Upper lobe of left lung (tissue), 6 donors: ENCODE measurements around the gene CAMTA2. TPM values are rescaled to one million over a fixed set of nuclear protein-coding genes. Genes with fewer than 3 reads are reported as not detected.

Experiments
- ATAC-seq, 2 donors: fragments of 200-7000 bp; cut with Tn5 transposase; one replicate each; pipeline ENCODE4 v1.9.1; 2022; ENCODE audit warnings: mild to moderate bottlenecking in 2 of 2, moderate library complexity in 2 of 2; ENCODE audit not compliant: low FRiP score in 2 of 2
- DNase-seq, 2 donors: peaks; one replicate each; pipeline ENCODE4 v3.0.0-alpha.2; 2019 to 2020
- H3K27ac ChIP-seq, 4 donors: fragments of 200-600 bp; sonication (generic); one replicate each; pipeline ENCODE4 v1.5.1; 2016 to 2019
- H3K27me3 ChIP-seq, 4 donors: fragments of 200-600 bp; sonication (generic); one replicate each; pipeline ENCODE4 v1.5.1; 2017 to 2019
- H3K36me3 ChIP-seq, 4 donors: fragments of 200-600 bp; sonication (generic); one replicate each; pipeline ENCODE4 v1.5.1; 2016 to 2019
- H3K4me1 ChIP-seq, 4 donors: fragments of 200-600 bp; sonication (generic); one replicate each; pipeline ENCODE4 v1.5.1; 2018 to 2019
- H3K4me3 ChIP-seq, 4 donors: fragments of 200-600 bp; sonication (generic); one replicate each; pipeline ENCODE4 v1.5.1; 2017 to 2019; ENCODE audit warnings: mild to moderate bottlenecking in 2 of 4, moderate library complexity in 1 of 4
- H3K9me3 ChIP-seq, 4 donors: fragments of 200-600 bp; sonication (generic); one replicate each; pipeline ENCODE4 v1.5.1; 2018 to 2019
- CTCF ChIP-seq, 6 experiments: fragments of 450-650 bp in 4 of 6; fragments of 200-600 bp in 2 of 6; sonication (generic) in 2 of 6; IDR thresholded peaks; one replicate each; pipeline ENCODE4 v1.5.1; 2016 to 2019; ENCODE audit warnings: antibody characterized with exemption in 6 of 6
- EP300 ChIP-seq, 4 donors: sonication (generic); formaldehyde crosslinking; IDR thresholded peaks; one replicate each; pipeline ENCODE4 v1.5.1; 2017; ENCODE audit warnings: antibody characterized with exemption in 4 of 4, control low read depth in 2 of 4
- POLR2A ChIP-seq, 4 donors: fragments of 450-650 bp; IDR thresholded peaks; one replicate each; pipeline ENCODE4 v1.5.1; 2016 to 2017; ENCODE audit warnings: antibody characterized with exemption in 4 of 4, mild to moderate bottlenecking in 2 of 4
- POLR2AphosphoS5 ChIP-seq, 2 donors: sonication (generic); formaldehyde crosslinking; IDR thresholded peaks; one replicate each; pipeline ENCODE4 v1.5.1; 2017; ENCODE audit warnings: antibody characterized with exemption in 2 of 2
- WGBS, 2 donors: methylation state at CpG; one replicate each; pipeline ENCODE4 v1.1.5; 2017 to 2018; 5-methylcytosine and 5-hydroxymethylcytosine counted together
- total RNA-seq, 6 donors: library from RNA; depleted of rRNA in 4 of 6; stranded (reverse); fragments of >200 nt in 4 of 6; gene quantifications; one replicate each; pipeline versions ENCODE4 v1.1.0 to v1.2.1, GENCODE V29; 2016 to 2021
- donor health status: DM: no; HTN: no; CAD: no; lungs with moderate emphysema.
- donor health status: DM: no; HTN: yes; CAD: no; lungs with severe emphysema.

The CAMTA2 gene
- 100 to 1,000 TPM in 2 of 6 donors, 10 to 100 TPM in 4; 27.1 to 162 (median 50.8) TPM for total RNA-seq

GRCh38 chr17:4986951-4987766, at the start of gene CAMTA2:
Gene CAMTA2, minus strand, starts transcription at chr17:4987675. Its CDS starts 1,453 bp downstream, at chr17:4986222.
- WGBS, 2 donors = 0 to 1% methylated on average over 1 to 54 of the region's 78 CpGs

GRCh38 chr17:5035315-5035714, 47.8 kb upstream of the CAMTA2 start, which contains the start of gene SLC52A1:
Gene SLC52A1, minus strand, starts transcription at chr17:5035426. Its CDS starts 820 bp downstream, at chr17:5034606.
- no peaks in the 10 kb centered on the region for H3K36me3 ChIP-seq
- H3K9me3 ChIP-seq = no peaks in the 10 kb centered on the region
- peaks cover 8 to 24% (median 10%) of the 10 kb centered on the region in 4 donors for H3K4me1 ChIP-seq
- H3K27me3 ChIP-seq = peaks cover 0 to 6% (median 1%) of the 10 kb centered on the region in 4 donors
- TF ChIP-seq CTCF (IDR thresholded peaks at IDR 0.05) (no peak), POLR2A (IDR thresholded peaks at IDR 0.05) (no peak), POLR2AphosphoS5 (IDR thresholded peaks at IDR 0.05) (no peak), EP300 (IDR thresholded peaks at IDR 0.05) (no peak)
- H3K27ac ChIP-seq = peak within 1 kb of the TSS in 1 of 4 donors; percentile 11
- DNase-seq (peak; percentile 36 to 83), ATAC-seq (no peak)
- WGBS, 2 donors = 10 to 16% methylated on average over 11 to 24 of the region's 24 CpGs
- peak within 1 kb of the TSS in 3 of 4 donors; percentile 23 to 44 (median 40) for H3K4me3 ChIP-seq

More at GRCh38 chr17:4986951-4987766, at the start of gene CAMTA2:
- ATAC-seq (peak; percentile 93 to 97), DNase-seq (peak; percentile 92 to 97)
- H3K4me1 ChIP-seq = peaks cover 22 to 29% (median 22%) of the 10 kb centered on the region in 4 donors
- H3K36me3 ChIP-seq = peaks cover 0 to 34% (median 19%) of the 10 kb centered on the region in 4 donors
- peak within 1 kb of the TSS; percentile 90 to 99 (median 95) for H3K27ac ChIP-seq
- H3K9me3 ChIP-seq = no peaks in the 10 kb centered on the region
- H3K4me3 ChIP-seq = peak within 1 kb of the TSS; percentile 90 to 98 (median 96)
- no peaks in the 10 kb centered on the region for H3K27me3 ChIP-seq
- TF ChIP-seq CTCF (IDR thresholded peaks at IDR 0.05) (peak; percentile 73 to 97 (median 92)), POLR2AphosphoS5 (IDR thresholded peaks at IDR 0.05) (peak; percentile 76 to 91), POLR2A (IDR thresholded peaks at IDR 0.05) (peak in 3 of 4 donors; percentile 58 to 84 (median 84)), EP300 (IDR thresholded peaks at IDR 0.05) (no peak)

- Histone ChIP-seq H3K4me3 (no peak overlapping the region), H3K9me3 (no peaks in the 10 kb centered on the region), H3K4me1 (peaks cover 8 to 24% (median 10%) of the 10 kb centered on the region in 4 donors), H3K27ac (no peak overlapping the region), H3K27me3 (peaks cover 0 to 6% (median 1%) of the 10 kb centered on the region in 4 donors), H3K36me3 (no peaks in the 10 kb centered on the region)
- peak in 1 of 2 donors; percentile 78 for DNase-seq
- TF ChIP-seq POLR2A (IDR thresholded peaks at IDR 0.05) = no peak
- no peak for ATAC-seq
- WGBS, 2 donors = 89 to 98% methylated on average over 11 to 14 of the region's 14 CpGs
Measured at GRCh38 chr17:5034651-5035050, 47.2 kb upstream of the CAMTA2 start.

GRCh38 chr17:5034063-5034462, 46.6 kb upstream of the CAMTA2 start:
- H3K4me3 ChIP-seq = no peak overlapping the region

More at GRCh38 chr17:5034063-5034462, 46.6 kb upstream of the CAMTA2 start:
- Histone ChIP-seq H3K36me3 (no peaks in the 10 kb centered on the region), H3K27ac (no peak overlapping the region), H3K4me1 (peaks cover 8 to 24% (median 10%) of the 10 kb centered on the region in 4 donors), H3K27me3 (peaks cover 0 to 6% (median 1%) of the 10 kb centered on the region in 4 donors), H3K9me3 (no peaks in the 10 kb centered on the region)
- ATAC-seq (no peak), DNase-seq (peak in 1 of 2 donors; percentile 63)
- WGBS, 2 donors = 87 to 96% methylated on average over 4 to 5 of the region's 5 CpGs
- no peak for TF ChIP-seq POLR2A (IDR thresholded peaks at IDR 0.05)
- TF ChIP-seq POLR2AphosphoS5 (IDR thresholded peaks at IDR 0.05) = no peak
- no peak for TF ChIP-seq CTCF (IDR thresholded peaks at IDR 0.05)
- TF ChIP-seq EP300 (IDR thresholded peaks at IDR 0.05) = no peak
